CD14-positive monocyte (primary cell): ENCODE results near the gene PARVB. TPM values are rescaled to one million over a fixed set of nuclear protein-coding genes. Genes with fewer than 3 reads are reported as not detected.
A peak's percentile ranks its signal among the peaks of the same experiment; 100 is the strongest.

Experiments used
- DNase-seq, 3 donors: peaks; one replicate each; pipeline ENCODE4 v3.0.0-alpha.2; 2011 to 2022
- H2AFZ ChIP-seq: 2 replicates; pipeline ENCODE4 v1.6.0; 2012; ENCODE audit warnings: mild to moderate bottlenecking, low read depth, low read length, inconsistent platforms; ENCODE audit not compliant: insufficient read depth, poor library complexity, severe bottlenecking
- H3K27ac ChIP-seq, 2 donors: 1 replicate in 1 of 2; 2 replicates in 1 of 2; pipeline ENCODE4 v1.5.1; 2012 to 2013; ENCODE audit warnings: low read length in 2 of 2, control low read depth in 1 of 2, inconsistent platforms in 1 of 2, low read depth in 1 of 2, mild to moderate bottlenecking in 1 of 2
- H3K27me3 ChIP-seq, 2 donors: one replicate each; pipeline versions ENCODE4 v1.6.0 to v1.6.1; 2011 to 2013; ENCODE audit warnings: low read length in 2 of 2; ENCODE audit not compliant: control insufficient read depth in 2 of 2, insufficient read depth in 2 of 2
- H3K36me3 ChIP-seq, 2 donors: replicated peaks in 1 of 2; 1 replicate in 1 of 2; 2 replicates in 1 of 2; pipeline versions ENCODE4 v1.5.1 to v1.6.1; 2012 to 2013; ENCODE audit warnings: low read length in 2 of 2, control low read depth in 1 of 2, inconsistent platforms in 1 of 2, mild to moderate bottlenecking in 1 of 2; ENCODE audit not compliant: insufficient read depth in 2 of 2, control insufficient read depth in 1 of 2
- H3K4me1 ChIP-seq, 2 donors: 1 replicate in 1 of 2; 2 replicates in 1 of 2; pipeline versions ENCODE4 v1.5.1 to v1.6.1; 2012 to 2013; ENCODE audit warnings: low read length in 2 of 2, control low read depth in 1 of 2, inconsistent platforms in 1 of 2, mild to moderate bottlenecking in 1 of 2, moderate library complexity in 1 of 2; ENCODE audit not compliant: insufficient read depth in 2 of 2, control insufficient read depth in 1 of 2
- H3K4me2 ChIP-seq: replicated peaks from 2 replicates; pipeline ENCODE3; 2012; ENCODE audit warnings: low read length, moderate library complexity, mild to moderate bottlenecking; ENCODE audit not compliant: poor library complexity, severe bottlenecking; ENCODE audit errors: extremely low read depth
- H3K4me3 ChIP-seq, 3 experiments: fragments of 200-600 bp in 1 of 3; sonication (generic) in 1 of 3; replicated peaks in 1 of 3; 1 replicate in 2 of 3; 2 replicates in 1 of 3; pipeline ENCODE4 v1.5.1; 2011 to 2013; ENCODE audit warnings: low read length in 3 of 3, mild to moderate bottlenecking in 3 of 3, control low read depth in 2 of 3, low read depth in 2 of 3, inconsistent platforms in 1 of 3, moderate library complexity in 1 of 3
- H3K79me2 ChIP-seq: 2 replicates; pipeline ENCODE4 v1.6.0; 2012; ENCODE audit warnings: mild to moderate bottlenecking, control low read depth, inconsistent platforms, low read length, moderate library complexity; ENCODE audit not compliant: insufficient read depth
- H3K9ac ChIP-seq: 2 replicates; pipeline ENCODE4 v1.6.0; 2017; ENCODE audit warnings: low read length, mild to moderate bottlenecking; ENCODE audit not compliant: insufficient read depth, poor library complexity, severe bottlenecking
- H3K9me3 ChIP-seq, 2 donors: replicated peaks in 1 of 2; 1 replicate in 1 of 2; 2 replicates in 1 of 2; pipeline versions ENCODE4 v1.5.1 to v1.6.1; 2012 to 2013; ENCODE audit warnings: low read length in 2 of 2, control low read depth in 1 of 2; ENCODE audit not compliant: control insufficient read depth in 1 of 2, insufficient read depth in 1 of 2
- H4K20me1 ChIP-seq: 2 replicates; pipeline ENCODE4 v1.6.0; 2012; ENCODE audit warnings: mild to moderate bottlenecking, low read length, control low read depth, moderate library complexity; ENCODE audit not compliant: insufficient read depth
- H3K27ac Mint-ChIP-seq, 7 donors: one replicate each; pipeline ENCODE4 v1.8.0; 2020; ENCODE audit warnings: mild to moderate bottlenecking in 7 of 7, mixed read lengths in 7 of 7, moderate library complexity in 6 of 7, inconsistent platforms in 2 of 7
- H3K27me3 Mint-ChIP-seq, 3 donors: one replicate each; pipeline ENCODE4 v1.8.0; 2021 to 2022; ENCODE audit warnings: low read depth in 3 of 3, mild to moderate bottlenecking in 3 of 3, mixed read lengths in 3 of 3, moderate library complexity in 3 of 3, inconsistent platforms in 1 of 3
- H3K36me3 Mint-ChIP-seq, 2 donors: one replicate each; pipeline ENCODE4 v1.8.0; 2020; ENCODE audit warnings: mixed read lengths in 2 of 2, inconsistent platforms in 1 of 2, mild to moderate bottlenecking in 1 of 2
- H3K4me1 Mint-ChIP-seq: one replicate; pipeline ENCODE4 v1.8.0; 2020; ENCODE audit warnings: mild to moderate bottlenecking, mixed read lengths
- H3K4me3 Mint-ChIP-seq, 2 donors: one replicate each; pipeline ENCODE4 v1.8.0; 2020; ENCODE audit warnings: mild to moderate bottlenecking in 2 of 2, mixed read lengths in 2 of 2, moderate library complexity in 1 of 2
- H3K9me3 Mint-ChIP-seq, 7 donors: one replicate each; pipeline ENCODE4 v1.8.0; 2020 to 2022; ENCODE audit warnings: mixed read lengths in 7 of 7, mild to moderate bottlenecking in 6 of 7, moderate library complexity in 6 of 7, inconsistent platforms in 2 of 7
- CTCF ChIP-seq: fragments of 200-600 bp; IDR thresholded peaks from one replicate; pipeline ENCODE4 v1.8.0; 2022; ENCODE audit warnings: antibody characterized with exemption, mild to moderate bottlenecking
- WGBS: methylation state at CpG from one replicate; pipeline ENCODE4 v1.1.5; 2013; ENCODE audit warnings: missing lambda C conversion rate; ENCODE audit not compliant: insufficient coverage; 5-methylcytosine and 5-hydroxymethylcytosine counted together
- intact Hi-C, 2 donors: fragments of 100-400 bp; cut with micrococcal nuclease; formaldehyde crosslinking; loops; one replicate each; pipeline versions ENCODE4 v1.15.0 to v1.15.1; 2023
- polyA plus RNA-seq, 3 donors: library from polyadenylated mRNA; depleted of rRNA in 1 of 3; unstranded in 2 of 3; stranded (reverse) in 1 of 3; fragments of 300-500 nt in 2 of 3; fragments of >200 nt in 1 of 3; fragmentation: Illumina TruSeq in 2 of 3; gene quantifications; 1 replicate in 2 of 3; 2 replicates in 1 of 3; pipeline ENCODE4 v1.2.3, GENCODE V29; 2012 to 2021

PARVB gene
- polyA plus RNA-seq, 3 donors: 13.4 to 38.5 (median 17.9) TPM

GRCh38 chr22:44033287-44033686 lies 9.2 kb downstream of the PARVB start:
- H3K27ac Mint-ChIP-seq: peak overlapping the region in 1 of 7 donors; percentile 6
- Histone ChIP-seq H3K4me2 (no peak overlapping the region), H3K27me3 (no peaks in the 10 kb centered on the region), H3K4me3 (no peak overlapping the region), H3K36me3 (no peaks in the 10 kb centered on the region), H4K20me1 (no peaks in the 10 kb centered on the region), H3K27ac (no peak overlapping the region), H2AFZ (no peak overlapping the region), H3K79me2 (peaks cover 88% of the 10 kb centered on the region), H3K9me3 (no peaks in the 10 kb centered on the region), H3K9ac (no peak overlapping the region), H3K4me1 (peaks cover 16 to 17% of the 10 kb centered on the region in 2 donors)
- H3K9me3 Mint-ChIP-seq: no peaks in the 10 kb centered on the region
- WGBS: 96% methylated on average over 7 of the region's 7 CpGs
- peaks cover 0 to 2% (median 0%) of the 10 kb centered on the region in 3 donors for H3K27me3 Mint-ChIP-seq
- no peak overlapping the region for H3K4me3 Mint-ChIP-seq
- no peak for TF ChIP-seq CTCF
- H3K36me3 Mint-ChIP-seq: peaks cover 15 to 18% of the 10 kb centered on the region in 2 donors
- no peak for DNase-seq
- H3K4me1 Mint-ChIP-seq: peaks cover 14% of the 10 kb centered on the region
- intact Hi-C loops: no loop called here

- Histone ChIP-seq H3K9me3 (no peaks in the 10 kb centered on the region), H3K4me2 (no peak overlapping the region), H4K20me1 (no peaks in the 10 kb centered on the region), H3K27ac (no peak overlapping the region), H3K79me2 (peaks cover 85% of the 10 kb centered on the region), H3K27me3 (no peaks in the 10 kb centered on the region), H3K4me3 (no peak overlapping the region), H3K4me1 (peaks cover 16 to 17% of the 10 kb centered on the region in 2 donors), H2AFZ (no peak overlapping the region), H3K36me3 (no peaks in the 10 kb centered on the region), H3K9ac (no peak overlapping the region)
- Mint-ChIP-seq H3K4me3 (no peak overlapping the region), H3K9me3 (no peaks in the 10 kb centered on the region), H3K4me1 (peaks cover 14% of the 10 kb centered on the region), H3K27me3 (peaks cover 0 to 2% (median 0%) of the 10 kb centered on the region in 3 donors), H3K36me3 (peaks cover 15% of the 10 kb centered on the region in 2 donors), H3K27ac (peak overlapping the region in 1 of 7 donors; percentile 6)
- TF ChIP-seq CTCF: no peak
- DNase-seq: no peak
- intact Hi-C loops: no loop called here
- WGBS: 100% methylated on average over 1 of the region's 8 CpGs
Observed at GRCh38 chr22:44033694-44034093, 9.6 kb downstream of the PARVB start.
